ENCODE results near the gene ITGB8. TPM values are rescaled to one million over a fixed set of nuclear protein-coding genes. Genes with fewer than 3 reads are reported as not detected.

Gene ITGB8
- total and polyA plus RNA-seq, 2 experiments from 2014 or later, result 3.3 to 9.9 TPM

DNA sequence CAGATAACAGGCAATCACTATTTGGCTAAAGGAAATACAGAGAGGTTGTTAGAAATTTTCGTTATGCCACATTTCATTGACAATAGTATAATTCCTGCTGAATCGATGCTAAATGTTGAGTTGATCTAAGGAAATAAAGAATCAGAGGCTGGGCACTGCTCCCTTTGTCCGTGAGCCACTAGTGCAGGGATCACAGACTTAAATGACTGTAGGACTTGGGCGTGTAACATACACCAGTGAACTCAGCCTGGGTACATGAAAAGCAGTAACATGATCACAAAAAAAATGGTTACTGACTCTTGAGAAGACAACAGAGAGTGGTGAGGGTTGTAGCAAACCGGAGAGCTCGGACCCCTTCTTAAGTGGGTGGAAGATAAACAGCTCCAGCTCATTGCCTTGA lies 11.8 kb upstream of the ITGB8 start:
- no peak for DNase-seq
- Histone ChIP-seq H3K4me2 (ENCODE audit: unreplicated experiment) (no peak overlapping the region), H3K27me3 (replicated peaks; ENCODE audit: insufficient read depth) (no peaks in the 10 kb centered on the region), H3K79me2 (ENCODE audit: insufficient read depth) (no peaks in the 10 kb centered on the region), H3K36me3 (ENCODE audit: low read depth) (no peaks in the 10 kb centered on the region), H2AFZ (no peak overlapping the region), H3K4me3 (no peak overlapping the region), H3K9ac (no peak overlapping the region), H3K27ac (no peak overlapping the region), H3K9me2 (ENCODE audit: insufficient read depth) (no peaks in the 10 kb centered on the region), H3F3A (ENCODE audit: insufficient read depth) (no peaks in the 10 kb centered on the region), H3K4me1 (ENCODE audit: insufficient read depth) (0 out of 2 replicates have a peak, but pooled peaks cover 4% of the 10 kb centered on the region), H4K20me1 (ENCODE audit: insufficient read depth) (no peaks in the 10 kb centered on the region), H3K9me3 (ENCODE audit: low read depth) (no peaks in the 10 kb centered on the region)
- in situ Hi-C loops (cut with MboI), result loop anchor here (10.0 kb wide), 2 partner anchors 354 to 564 kb away; no protein-coding TSS in a partner anchor
- 84 to 85% methylated on average over 6 of the region's 6 CpGs for WGBS, 2 experiments (ENCODE audit: low coverage in 1 of 2, low lambda C conversion rate in 2 of 2, missing lambda C conversion rate in 2 of 2)
- TF ChIP-seq EZH2 (IDR thresholded peaks at IDR 0.05; ENCODE audit: insufficient read depth, poor library complexity, severe bottlenecking), result no peak

DNA sequence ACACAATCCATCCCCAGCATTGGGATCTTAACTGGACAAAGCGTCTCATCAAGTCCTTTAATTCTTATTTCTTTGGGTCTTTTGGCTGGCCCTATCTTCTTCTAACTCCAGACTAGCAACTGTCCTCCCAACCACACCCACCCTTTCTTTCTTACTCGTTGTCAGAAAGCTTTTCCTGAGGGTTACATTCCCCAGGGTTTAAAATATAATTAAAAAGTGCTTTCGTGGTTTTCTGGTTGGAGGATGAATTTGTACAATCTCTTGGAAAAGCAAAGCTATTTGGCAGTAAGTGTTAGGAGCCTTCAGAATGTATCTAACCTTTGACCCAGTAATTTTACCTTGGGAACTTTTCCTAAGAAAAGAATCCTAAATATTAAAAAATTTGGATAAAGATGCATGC lies 10.4 kb upstream of the ITGB8 start:
- TF ChIP-seq EZH2 (IDR thresholded peaks at IDR 0.05; ENCODE audit: insufficient read depth, poor library complexity, severe bottlenecking) (no peak), EZH2phosphoT487 (IDR thresholded peaks at IDR 0.05; ENCODE audit: insufficient read depth, low read depth) (no peak)
- Histone ChIP-seq H3K27ac (no peak overlapping the region), H3K4me2 (ENCODE audit: unreplicated experiment) (no peak overlapping the region), H3K4me3 (no peak overlapping the region), H3K9me2 (ENCODE audit: insufficient read depth) (no peaks in the 10 kb centered on the region), H3K9ac (no peak overlapping the region), H3K36me3 (ENCODE audit: low read depth) (no peaks in the 10 kb centered on the region), H3F3A (ENCODE audit: insufficient read depth) (no peaks in the 10 kb centered on the region), H3K79me2 (ENCODE audit: insufficient read depth) (no peaks in the 10 kb centered on the region), H3K9me3 (ENCODE audit: low read depth) (no peaks in the 10 kb centered on the region), H3K27me3 (replicated peaks; ENCODE audit: insufficient read depth) (no peaks in the 10 kb centered on the region), H3K4me1 (ENCODE audit: insufficient read depth) (0 out of 2 replicates have a peak, but pooled peaks cover 4% of the 10 kb centered on the region), H4K20me1 (ENCODE audit: insufficient read depth) (no peaks in the 10 kb centered on the region), H2AFZ (no peak overlapping the region; the same call in 1 of the 2 replicates)
- no peak for DNase-seq
- WGBS, 2 experiments (ENCODE audit: low coverage in 1 of 2, low lambda C conversion rate in 2 of 2, missing lambda C conversion rate in 2 of 2), result 31 to 38% methylated on average over 3 of the region's 3 CpGs
- in situ Hi-C loops (cut with MboI), result no loop called here

DNA sequence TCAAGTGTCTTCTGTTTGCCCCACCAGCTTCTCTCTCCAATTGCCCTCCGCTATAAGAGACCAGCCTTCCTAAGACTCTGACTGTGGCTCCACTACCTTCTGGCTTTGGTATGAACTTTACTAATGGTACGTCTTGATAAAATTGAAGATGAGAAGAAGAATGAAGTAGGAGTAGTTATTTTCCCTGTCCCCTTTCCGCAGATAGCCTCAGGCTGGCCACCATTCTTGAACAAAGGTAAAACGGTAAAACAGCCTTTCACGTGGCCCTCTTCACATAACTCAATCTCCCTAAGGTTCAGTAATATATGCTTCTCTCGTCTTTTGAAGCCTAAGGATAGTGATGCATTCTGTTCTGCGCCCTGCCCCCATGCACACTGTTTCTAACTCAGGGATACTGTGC lies 9.9 kb upstream of the ITGB8 start:
- no peak overlapping the region for H2AFZ ChIP-seq
- no peak for DNase-seq
- 0 out of 2 replicates have a peak, but pooled peaks cover 4% of the 10 kb centered on the region for H3K4me1 ChIP-seq (ENCODE audit: insufficient read depth)
- TF ChIP-seq EZH2phosphoT487 (IDR thresholded peaks at IDR 0.05; ENCODE audit: insufficient read depth, low read depth), result no peak
- TF ChIP-seq EZH2 (IDR thresholded peaks at IDR 0.05; ENCODE audit: insufficient read depth, poor library complexity, severe bottlenecking), result no peak
- no peaks in the 10 kb centered on the region for H3K27me3 ChIP-seq (replicated peaks; ENCODE audit: insufficient read depth)
- no peaks in the 10 kb centered on the region for H3K9me3 ChIP-seq (ENCODE audit: low read depth)
- no peak overlapping the region for H3K4me2 ChIP-seq (ENCODE audit: unreplicated experiment)
- no peaks in the 10 kb centered on the region for H3K9me2 ChIP-seq (ENCODE audit: insufficient read depth)
- no peaks in the 10 kb centered on the region for H4K20me1 ChIP-seq (ENCODE audit: insufficient read depth)
- no peak overlapping the region for H3K27ac ChIP-seq
- 96 to 98% methylated on average over 7 of the region's 7 CpGs for WGBS, 2 experiments (ENCODE audit: low coverage in 1 of 2, low lambda C conversion rate in 2 of 2, missing lambda C conversion rate in 2 of 2)
- no peaks in the 10 kb centered on the region for H3K36me3 ChIP-seq (ENCODE audit: low read depth)
- H3F3A ChIP-seq (ENCODE audit: insufficient read depth), result no peaks in the 10 kb centered on the region
- no peak overlapping the region for H3K4me3 ChIP-seq
- in situ Hi-C loops (cut with MboI), result no loop called here
- H3K9ac ChIP-seq, result no peak overlapping the region
- H3K79me2 ChIP-seq (ENCODE audit: insufficient read depth), result no peaks in the 10 kb centered on the region

DNA sequence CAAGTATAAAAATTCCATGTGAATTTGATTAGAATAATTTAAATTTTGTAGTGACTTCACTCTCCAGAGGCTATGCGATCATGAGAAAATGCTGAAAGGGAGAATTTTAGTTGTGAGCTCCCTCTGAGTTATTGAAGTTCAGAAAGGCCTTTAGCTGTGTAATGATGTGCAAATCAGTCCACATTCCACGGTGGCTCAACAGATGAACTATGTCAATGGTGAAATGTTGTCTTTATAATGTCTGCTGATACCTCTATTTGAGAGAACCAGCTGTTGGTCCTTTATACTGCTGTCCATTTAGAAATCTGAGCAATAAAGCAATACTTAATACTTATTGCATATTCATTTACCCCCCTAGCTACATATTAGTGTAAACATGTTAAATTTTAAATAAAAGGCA lies 7.1 kb upstream of the ITGB8 start:
- DNase-seq, result peak; percentile 2
- no peak overlapping the region for H3K4me3 ChIP-seq
- H3K27ac ChIP-seq, result no peak overlapping the region
- no peak overlapping the region for H3K4me2 ChIP-seq (ENCODE audit: unreplicated experiment)
- no peaks in the 10 kb centered on the region for H3K9me2 ChIP-seq (ENCODE audit: insufficient read depth)
- 38 to 50% methylated on average over 2 of the region's 2 CpGs for WGBS, 2 experiments (ENCODE audit: low coverage in 1 of 2, low lambda C conversion rate in 2 of 2, missing lambda C conversion rate in 2 of 2)
- H3K4me1 ChIP-seq (ENCODE audit: insufficient read depth), result peaks cover 17% of the 10 kb centered on the region
- no peak overlapping the region for H2AFZ ChIP-seq
- peaks cover under 1% of the 10 kb centered on the region; the same call in 1 of the 2 replicates for H3F3A ChIP-seq (ENCODE audit: insufficient read depth)
- no peaks in the 10 kb centered on the region for H3K36me3 ChIP-seq (ENCODE audit: low read depth)
- in situ Hi-C loops (cut with MboI), result no loop called here
- no peaks in the 10 kb centered on the region for H3K79me2 ChIP-seq (ENCODE audit: insufficient read depth)
- TF ChIP-seq EZH2phosphoT487 (IDR thresholded peaks at IDR 0.05; ENCODE audit: insufficient read depth, low read depth), result no peak
- no peak for TF ChIP-seq EZH2 (IDR thresholded peaks at IDR 0.05; ENCODE audit: insufficient read depth, poor library complexity, severe bottlenecking)
- no peaks in the 10 kb centered on the region for H3K9me3 ChIP-seq (ENCODE audit: low read depth)
- H4K20me1 ChIP-seq (ENCODE audit: insufficient read depth), result no peaks in the 10 kb centered on the region
- H3K9ac ChIP-seq, result no peak overlapping the region
- H3K27me3 ChIP-seq (replicated peaks; ENCODE audit: insufficient read depth), result no peaks in the 10 kb centered on the region

DNA sequence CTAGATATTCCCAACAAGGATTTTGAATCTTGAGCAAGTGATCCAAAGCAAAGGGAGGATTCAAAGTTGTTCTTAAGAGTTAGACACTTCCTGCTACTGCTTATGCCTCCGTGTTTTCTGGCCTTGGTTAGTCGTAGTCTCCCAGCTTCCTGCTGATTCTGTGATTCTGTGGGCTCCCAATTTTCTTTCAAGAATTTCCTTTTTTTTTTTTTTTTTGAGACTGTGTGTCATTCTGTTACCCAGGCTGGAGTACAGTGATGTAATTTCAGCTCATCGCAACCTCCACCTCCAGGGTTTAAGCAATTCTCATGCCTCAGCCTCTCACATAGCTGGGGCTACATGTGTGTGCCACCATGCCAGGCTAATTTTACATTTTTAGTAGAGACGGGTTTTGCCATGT lies 4.4 kb upstream of the ITGB8 start:
- 75 to 80% methylated on average over 3 to 4 of the region's 4 CpGs for WGBS, 2 experiments (ENCODE audit: low coverage in 1 of 2, low lambda C conversion rate in 2 of 2, missing lambda C conversion rate in 2 of 2)
- in situ Hi-C loops (cut with MboI), result no loop called here
- H3K27ac ChIP-seq, result no peak overlapping the region

More for the DNA sequence above, 4.4 kb upstream of the ITGB8 start:
- Histone ChIP-seq H3K4me2 (ENCODE audit: unreplicated experiment) (no peak overlapping the region), H3K36me3 (ENCODE audit: low read depth) (no peaks in the 10 kb centered on the region), H3F3A (ENCODE audit: insufficient read depth) (peaks cover 15% of the 10 kb centered on the region), H3K4me3 (no peak overlapping the region), H3K27me3 (replicated peaks; ENCODE audit: insufficient read depth) (no peaks in the 10 kb centered on the region), H3K9me2 (ENCODE audit: insufficient read depth) (no peaks in the 10 kb centered on the region), H3K4me1 (ENCODE audit: insufficient read depth) (peaks cover 22% of the 10 kb centered on the region), H3K9ac (no peak overlapping the region), H2AFZ (no peak overlapping the region), H3K9me3 (ENCODE audit: low read depth) (no peaks in the 10 kb centered on the region), H3K79me2 (ENCODE audit: insufficient read depth) (no peaks in the 10 kb centered on the region), H4K20me1 (ENCODE audit: insufficient read depth) (no peaks in the 10 kb centered on the region)
- peak; percentile 20 for DNase-seq
- no peak for TF ChIP-seq EZH2 (IDR thresholded peaks at IDR 0.05; ENCODE audit: insufficient read depth, poor library complexity, severe bottlenecking)
- TF ChIP-seq EZH2phosphoT487 (IDR thresholded peaks at IDR 0.05; ENCODE audit: insufficient read depth, low read depth), result no peak

Data from GM23248 (cell line).